IPS-18c (cell line): ENCODE data around the gene HOMEZ.
A peak's percentile ranks its signal among the peaks of the same experiment; 100 is the strongest.
"Not testable (repeated sequence)": the region's sequence is repeated elsewhere in the genome, so short reads cannot be mapped to it uniquely, and the experiment has no call there.

Source experiments
- H3K4me3 ChIP-seq: 2 replicates; pipeline ENCODE4 v1.7.0; 2013; ENCODE audit warnings: low read depth, mild to moderate bottlenecking, low read length, moderate library complexity; ENCODE audit not compliant: insufficient read depth
- H3K9me3 ChIP-seq: one replicate; pipeline ENCODE4 v1.6.1; 2013; ENCODE audit warnings: mild to moderate bottlenecking, low read length, moderate library complexity; ENCODE audit not compliant: control insufficient read depth, insufficient read depth

The HOMEZ gene

DNA sequence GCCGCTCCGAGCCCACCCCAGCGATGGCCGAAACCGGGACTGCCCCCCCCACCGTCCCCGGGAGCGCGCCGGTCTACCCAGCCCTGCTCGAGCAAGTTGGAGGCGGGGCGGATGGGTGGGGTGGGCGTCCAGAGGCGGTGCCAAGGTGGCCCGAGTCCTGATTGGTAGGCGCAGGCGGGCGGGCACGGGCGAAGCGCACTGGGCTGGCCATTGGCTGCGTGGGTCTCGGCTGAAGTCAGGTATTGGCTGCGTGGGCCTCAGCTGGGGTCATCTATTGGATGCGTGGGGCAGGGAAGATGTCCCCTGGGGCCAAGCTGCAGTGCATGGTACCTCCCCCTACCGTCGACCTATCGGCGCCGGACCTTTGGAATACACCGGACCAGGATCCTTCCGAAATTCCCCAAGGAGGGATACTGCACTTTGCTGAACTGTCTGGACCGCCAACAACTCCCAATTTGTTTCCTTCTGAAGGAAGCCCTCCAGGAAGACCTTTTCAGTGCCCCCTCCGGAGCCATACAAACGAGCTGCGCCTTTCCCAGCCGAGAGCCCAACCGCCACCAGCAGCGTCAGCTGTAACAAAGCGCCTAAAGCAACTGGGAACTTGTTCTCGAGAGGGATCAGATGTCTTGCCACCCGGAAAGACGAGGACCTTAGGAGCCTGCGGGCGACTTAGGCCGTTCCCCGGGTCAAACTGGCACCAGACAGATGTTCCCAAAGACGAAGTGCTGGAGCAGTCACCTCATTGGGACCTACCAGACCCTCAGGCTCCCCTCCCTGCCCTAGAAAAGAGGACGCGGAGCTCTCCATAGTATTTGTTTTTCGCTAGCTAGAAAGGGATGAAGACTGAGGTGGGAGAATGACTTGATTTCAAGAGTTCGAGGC, at the start of gene HOMEZ:
HOMEZ (minus strand) TSS at position 113 of the 882 bp plus-strand sequence. CDS start 180 bp downstream, outside the sequence.
- no peaks in the 10 kb centered on the region for H3K9me3 ChIP-seq
- H3K4me3 ChIP-seq: peak within 1 kb of the TSS; percentile 89

DNA sequence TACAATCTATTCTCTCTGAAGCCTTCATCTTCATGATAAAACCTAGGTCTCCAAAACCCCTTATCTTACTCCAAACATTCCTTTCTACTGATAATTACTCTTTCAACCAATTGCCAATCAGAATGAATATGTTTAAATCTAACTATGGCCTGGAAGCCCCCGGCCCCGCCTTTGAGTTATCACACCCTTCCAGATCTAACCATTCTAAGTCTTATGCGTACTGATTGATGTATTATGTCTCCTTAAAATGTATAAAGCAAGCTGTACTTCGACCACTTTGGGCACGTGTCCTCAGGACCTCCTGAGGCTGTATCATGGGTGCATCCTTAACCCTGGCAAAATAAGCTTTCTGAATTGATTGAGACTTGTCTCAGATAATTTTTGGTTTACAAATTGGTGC, 49.7 kb upstream of the HOMEZ start:
- no peak overlapping the region for H3K4me3 ChIP-seq
- H3K9me3 ChIP-seq: no peaks in the 10 kb centered on the region

DNA sequence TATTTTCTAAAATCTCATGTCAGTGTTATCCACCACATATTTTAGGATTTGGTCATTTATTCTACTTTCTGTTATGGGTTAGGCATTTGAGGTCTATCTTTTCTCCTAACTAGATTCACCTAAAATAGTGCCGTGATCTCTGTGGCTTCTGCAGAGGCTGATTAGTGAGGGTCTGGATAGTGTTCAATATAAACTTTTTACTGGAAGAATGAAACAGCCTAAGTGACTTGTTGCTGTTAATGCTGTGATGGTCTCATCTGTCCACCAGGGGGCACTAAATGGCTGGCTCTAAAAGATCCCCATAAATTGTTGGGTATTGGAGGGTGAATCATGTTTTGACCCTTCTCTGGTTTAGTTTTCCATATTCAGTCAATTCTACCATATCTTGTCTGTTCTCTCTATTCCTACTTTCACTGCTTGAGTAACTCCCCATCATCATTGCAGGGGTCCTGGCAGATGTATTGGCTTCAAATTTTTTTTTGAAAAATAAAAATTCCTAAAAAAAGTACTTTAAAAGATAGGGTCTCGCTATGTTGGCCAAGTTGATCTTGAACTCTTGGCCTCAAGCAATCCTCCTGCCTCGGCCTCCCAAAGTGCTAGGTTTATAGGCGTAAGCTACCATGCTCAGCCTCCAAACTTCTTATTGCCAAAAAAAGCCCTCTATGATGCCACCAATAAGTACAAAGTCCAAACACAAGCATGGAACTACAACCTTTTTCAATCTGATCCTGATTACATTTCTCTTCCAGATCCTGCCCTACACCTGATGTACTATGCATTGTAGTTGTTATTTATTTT, 42.2 kb upstream of the HOMEZ start:
- Histone ChIP-seq H3K9me3 (no peaks in the 10 kb centered on the region), H3K4me3 (no peak overlapping the region)

GRCh38 chr14:23326491-23327332, 40.8 kb upstream of the HOMEZ start:
- no peak overlapping the region for H3K4me3 ChIP-seq
- no peaks in the 10 kb centered on the region for H3K9me3 ChIP-seq

GRCh38 chr14:23325746-23326145, 39.8 kb upstream of the HOMEZ start:
- not testable (repeated sequence) for H3K9me3 ChIP-seq, H3K4me3 ChIP-seq

DNA sequence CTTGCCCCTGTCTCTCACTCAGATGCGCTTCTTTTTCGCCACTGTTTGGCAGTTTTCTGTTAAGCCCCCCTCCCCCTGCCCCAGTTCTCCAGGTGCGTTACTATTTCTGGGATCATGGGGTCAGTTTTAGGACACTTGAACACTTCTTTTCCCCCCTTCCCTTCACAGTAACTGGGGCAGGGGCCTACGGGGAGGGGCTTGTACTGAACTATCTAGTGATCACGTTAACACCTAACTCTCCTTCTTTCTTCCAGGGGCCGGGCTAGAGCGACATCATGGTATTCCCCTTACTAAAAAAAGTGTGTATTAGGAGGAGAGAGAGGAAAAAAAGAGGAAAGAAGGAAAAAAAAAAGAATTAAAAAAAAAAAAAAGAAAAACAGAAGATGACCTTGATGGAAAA, 39.1 kb upstream of the HOMEZ start:
- Histone ChIP-seq H3K9me3 (no peaks in the 10 kb centered on the region), H3K4me3 (no peak overlapping the region)

- H3K9me3 ChIP-seq: no peaks in the 10 kb centered on the region
- H3K4me3 ChIP-seq: no peak overlapping the region
Measured at GRCh38 chr14:23324455-23324846, 38.5 kb upstream of the HOMEZ start.

DNA sequence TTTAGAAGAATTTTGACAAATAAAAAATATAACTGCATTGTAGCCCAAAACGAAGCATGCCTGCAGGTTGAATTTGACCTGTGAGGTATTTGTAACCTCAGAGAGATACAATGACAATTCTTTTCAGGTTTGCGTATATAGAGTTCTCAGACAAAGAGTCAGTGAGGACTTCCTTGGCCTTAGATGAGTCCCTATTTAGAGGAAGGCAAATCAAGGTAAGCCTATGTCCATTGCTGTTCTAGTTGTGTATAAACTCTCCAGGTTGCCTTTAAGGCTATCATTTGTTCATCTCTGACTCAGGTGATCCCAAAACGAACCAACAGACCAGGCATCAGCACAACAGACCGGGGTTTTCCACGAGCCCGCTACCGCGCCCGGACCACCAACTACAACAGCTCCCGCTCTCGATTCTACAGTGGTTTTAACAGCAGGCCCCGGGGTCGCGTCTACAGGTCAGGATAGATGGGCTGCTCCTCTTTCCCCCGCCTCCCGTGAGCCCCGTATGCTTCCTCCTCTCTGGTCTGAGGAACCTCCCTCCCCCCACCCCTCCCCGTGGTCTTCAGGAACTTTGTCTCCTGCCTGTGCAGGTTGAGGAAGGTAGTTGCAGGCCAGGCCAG, 38.0 kb upstream of the HOMEZ start:
- H3K9me3 ChIP-seq: no peaks in the 10 kb centered on the region
- no peak overlapping the region for H3K4me3 ChIP-seq

DNA sequence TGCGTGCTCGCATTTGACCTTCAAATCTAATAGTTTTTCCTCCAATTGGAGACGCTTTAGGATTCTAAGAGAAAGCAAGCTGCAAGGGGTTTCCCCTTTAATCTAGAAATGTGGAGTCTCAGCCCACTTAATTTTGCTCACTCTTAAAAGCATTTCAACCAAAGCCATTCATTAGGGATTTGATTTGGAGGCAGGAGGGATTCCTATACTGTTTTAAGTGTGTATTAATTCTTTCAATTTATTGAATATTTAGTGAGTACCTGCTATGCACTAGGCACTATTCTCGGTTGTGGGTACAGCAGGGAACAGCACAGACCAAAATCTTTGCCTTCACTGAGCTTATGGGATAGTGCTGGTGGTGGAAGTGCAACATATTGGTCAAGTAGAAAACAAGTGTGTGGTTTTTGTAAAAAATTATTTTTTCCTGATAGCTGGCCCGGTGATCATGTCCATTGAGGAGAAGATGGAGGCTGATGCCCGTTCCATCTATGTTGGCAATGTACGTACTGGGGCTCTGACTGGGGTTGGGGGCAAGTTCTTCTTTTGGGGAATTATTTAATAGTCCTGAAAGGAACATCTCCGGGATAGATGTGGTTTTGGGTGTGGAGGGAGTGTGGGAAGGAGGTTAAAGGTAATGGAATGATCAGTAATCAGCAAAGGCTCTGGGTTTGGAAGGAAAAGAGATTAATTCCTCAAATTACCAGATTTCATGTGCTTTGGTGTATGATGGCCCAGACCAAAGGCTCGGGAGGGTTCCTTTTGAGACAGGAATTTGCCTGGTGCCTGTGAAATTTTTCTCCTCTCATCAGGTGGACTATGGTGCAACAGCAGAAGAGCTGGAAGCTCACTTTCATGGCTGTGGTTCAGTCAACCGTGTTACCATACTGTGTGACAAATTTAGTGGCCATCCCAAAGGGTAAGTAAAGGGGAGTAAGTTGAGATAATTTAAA, 36.9 kb upstream of the HOMEZ start:
- Histone ChIP-seq H3K9me3 (no peaks in the 10 kb centered on the region), H3K4me3 (peak overlapping the region; percentile 94)

- Histone ChIP-seq H3K9me3 (no peaks in the 10 kb centered on the region), H3K4me3 (peak overlapping the region; percentile 94)
Measured at GRCh38 chr14:23321572-23322547, 35.9 kb upstream of the HOMEZ start.

GRCh38 chr14:23320584-23321571, 34.9 kb upstream of the HOMEZ start, which contains the start of gene PABPN1:
Gene PABPN1, plus strand, starts transcription at chr14:23321457. Its CDS starts 13 bp downstream, at chr14:23321470.
- Histone ChIP-seq H3K9me3 (no peaks in the 10 kb centered on the region), H3K4me3 (peak within 1 kb of the TSS; percentile 94)

- H3K4me3 ChIP-seq: peak overlapping the region; percentile 59
Measured at GRCh38 chr14:23319746-23320583, 34.0 kb upstream of the HOMEZ start.

DNA sequence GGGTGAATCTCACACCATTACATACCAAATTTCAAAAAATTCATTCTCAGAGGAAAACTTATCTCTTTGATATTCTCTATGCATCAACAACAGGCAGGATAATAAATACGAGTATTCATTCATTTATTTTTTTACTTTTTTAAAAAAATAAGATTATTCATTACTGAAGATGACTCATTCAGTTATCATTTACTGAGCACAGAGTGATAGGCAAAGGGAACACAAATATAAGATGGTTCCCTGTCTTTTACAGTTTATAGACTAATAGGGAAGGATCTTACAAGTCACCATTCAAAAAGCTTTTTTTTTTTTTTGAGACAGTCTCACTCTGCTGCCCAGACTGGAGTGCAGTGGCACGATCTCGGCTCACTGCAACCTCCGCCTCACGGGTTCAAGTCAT, 30.4 kb upstream of the HOMEZ start:
- H3K9me3 ChIP-seq: no peaks in the 10 kb centered on the region

More at GRCh38 chr14:23319746-23320583, 34.0 kb upstream of the HOMEZ start:
- H3K9me3 ChIP-seq: no peaks in the 10 kb centered on the region

More for the DNA sequence above, 30.4 kb upstream of the HOMEZ start:
- no peak overlapping the region for H3K4me3 ChIP-seq
